ENCODE measurements around the gene TRMT61A.
"Not testable (repeated sequence)": the region's sequence is repeated elsewhere in the genome, so short reads cannot be mapped to it uniquely, and the experiment has no call there.

Gene TRMT61A

GRCh38 chr14:103523575-103523954, 5.4 kb upstream of the TRMT61A start:
- no peak for DNase-seq

DNA sequence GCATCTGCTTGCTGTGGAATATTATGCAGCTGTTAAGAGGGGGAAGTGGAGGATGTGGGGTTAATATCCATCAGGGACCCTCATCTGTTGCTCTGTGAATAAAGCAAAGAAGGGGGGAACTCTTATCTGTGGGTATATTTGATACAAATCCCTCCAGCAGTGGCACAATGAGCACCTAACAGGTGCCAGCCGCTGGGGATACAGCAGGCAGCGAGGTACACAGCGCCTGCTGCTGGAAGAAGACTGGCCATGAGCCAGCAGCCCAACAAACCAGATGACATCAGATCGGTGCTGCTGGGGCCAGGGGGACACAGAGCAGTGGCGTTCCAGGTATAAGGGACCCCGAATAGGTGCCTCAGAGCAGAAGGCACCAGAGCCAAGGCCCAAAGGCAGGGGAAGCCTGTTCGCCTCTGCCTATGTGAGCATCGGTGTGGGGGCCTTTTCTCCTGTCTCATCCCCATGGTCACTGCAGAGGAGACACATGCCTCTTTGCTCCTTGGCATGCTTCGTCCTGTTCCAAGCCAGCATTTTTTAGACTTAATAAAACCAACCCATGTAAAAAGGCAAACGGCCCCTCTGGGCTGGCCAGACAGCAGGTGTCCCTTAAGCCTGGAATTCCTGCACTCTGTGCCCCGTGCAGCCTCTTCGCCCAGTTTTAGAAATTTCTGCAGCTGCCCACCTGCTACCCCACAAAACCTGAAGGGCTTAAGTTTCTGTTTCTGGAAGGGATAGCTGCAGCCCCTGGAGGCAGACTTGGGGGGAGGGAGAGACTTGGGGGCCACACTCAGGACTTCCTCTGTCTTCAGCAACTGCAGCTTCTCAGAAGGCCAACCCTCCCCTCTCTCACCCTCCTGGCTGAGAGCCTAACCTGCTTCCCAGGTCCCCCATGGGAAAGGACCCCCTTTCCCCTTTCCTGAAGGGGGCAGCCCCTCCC, 4.7 kb upstream of the TRMT61A start:
- DNase-seq: no peak

- not testable (repeated sequence) for DNase-seq
These were observed 3.4 kb upstream of the TRMT61A start for GRCh38 chr14:103525430-103526246.

DNA sequence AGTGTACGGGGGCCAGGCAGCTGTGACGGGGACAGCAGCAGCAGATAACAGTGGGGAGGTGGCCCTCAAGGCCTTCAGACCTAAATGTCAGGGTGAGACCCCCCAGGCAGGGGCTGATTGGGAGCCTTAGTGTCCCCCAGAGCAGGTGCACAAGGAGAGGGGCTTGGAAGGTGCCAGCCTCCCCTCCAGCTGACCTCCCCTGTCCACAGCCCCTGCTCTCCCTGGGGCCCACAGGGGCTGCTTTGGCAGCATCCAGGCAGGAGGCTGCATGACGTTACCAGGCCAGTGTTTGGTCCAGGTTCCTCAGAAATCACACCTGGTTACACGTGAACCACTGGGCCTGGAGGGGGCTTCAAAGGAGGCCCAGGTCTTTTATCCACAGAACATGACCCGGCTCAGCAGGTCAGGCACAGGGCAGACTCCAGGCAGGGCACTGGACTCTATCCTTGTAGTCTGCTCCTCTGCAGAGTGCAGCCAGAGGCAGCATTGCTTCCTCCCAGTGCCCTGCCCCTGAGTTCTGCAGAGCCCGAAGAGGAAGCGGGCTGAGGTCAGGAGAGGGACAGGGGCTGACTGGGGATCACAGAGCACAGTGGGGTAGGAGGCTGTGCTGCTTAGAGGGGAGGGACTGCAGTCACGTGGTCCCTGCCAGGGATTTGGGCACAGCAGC, 2.6 kb upstream of the TRMT61A start:
- DNase-seq: no peak

DNA sequence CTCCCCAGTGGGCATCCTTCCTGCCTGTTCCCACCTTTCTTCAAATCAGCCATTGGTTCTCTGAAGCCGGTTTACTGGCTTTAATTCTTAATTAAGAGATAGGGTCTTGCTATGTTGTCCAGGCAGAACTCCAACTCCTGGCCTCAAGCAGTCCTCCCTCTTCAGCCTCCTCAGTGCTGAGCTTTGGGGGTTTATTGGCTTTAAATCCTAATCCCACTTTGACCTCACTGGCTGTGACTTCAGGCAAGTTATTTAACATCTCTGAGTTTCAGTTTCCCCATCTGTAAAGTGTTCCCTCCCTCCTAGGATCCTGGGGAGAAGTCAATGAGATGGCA, 2.1 kb upstream of the TRMT61A start:
- DNase-seq: no peak

GRCh38 chr14:103527408-103528145, 1.4 kb upstream of the TRMT61A start:
- peak; percentile 43 for DNase-seq

DNA sequence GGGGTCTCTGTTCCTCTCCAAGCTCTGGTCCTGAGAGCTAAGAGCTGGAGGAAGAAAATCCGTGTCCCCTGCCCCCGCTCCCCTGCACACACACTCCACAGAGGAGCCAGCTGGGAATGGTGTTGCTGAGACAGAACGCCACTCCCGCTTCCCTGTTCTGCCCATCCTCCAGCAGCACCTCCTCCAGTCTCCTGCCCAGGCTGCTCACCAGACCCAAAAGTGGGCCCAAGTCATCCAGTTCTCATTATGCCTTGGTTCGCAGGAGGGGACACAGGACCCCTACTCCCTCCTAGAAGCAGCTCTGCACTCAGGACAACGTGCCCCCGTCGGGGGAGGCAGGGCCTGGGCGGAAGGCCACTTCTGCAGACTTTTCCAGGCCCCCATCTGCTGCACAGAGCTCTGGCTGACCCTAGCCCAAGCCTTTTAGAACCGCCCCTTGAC, 830 bp upstream of the TRMT61A start:
- peak; percentile 56 for DNase-seq

- no peak for DNase-seq
These were observed 678 bp downstream of the TRMT61A start for GRCh38 chr14:103529383-103530365.

DNA sequence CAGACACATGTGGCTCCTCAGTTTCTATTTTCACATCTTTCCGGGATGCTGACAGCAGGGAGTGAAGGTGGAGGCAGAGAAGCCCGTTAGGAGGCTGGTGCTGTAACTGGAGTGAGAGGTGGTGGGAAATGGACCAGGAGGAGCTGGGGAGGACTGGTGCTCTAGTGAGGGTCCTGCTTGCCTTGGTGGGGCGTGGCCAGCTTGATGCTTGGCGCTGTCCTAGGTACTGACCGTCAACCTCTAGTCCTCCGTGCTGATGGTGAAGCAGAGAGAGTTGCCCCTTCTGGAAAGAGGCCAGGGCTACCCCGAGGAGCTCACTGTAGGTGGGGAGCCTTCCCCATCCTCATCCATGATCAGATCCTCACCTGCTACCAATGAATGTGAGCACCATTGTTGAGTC, 1.4 kb downstream of the TRMT61A start:
- peak; percentile 59 for DNase-seq

DNA sequence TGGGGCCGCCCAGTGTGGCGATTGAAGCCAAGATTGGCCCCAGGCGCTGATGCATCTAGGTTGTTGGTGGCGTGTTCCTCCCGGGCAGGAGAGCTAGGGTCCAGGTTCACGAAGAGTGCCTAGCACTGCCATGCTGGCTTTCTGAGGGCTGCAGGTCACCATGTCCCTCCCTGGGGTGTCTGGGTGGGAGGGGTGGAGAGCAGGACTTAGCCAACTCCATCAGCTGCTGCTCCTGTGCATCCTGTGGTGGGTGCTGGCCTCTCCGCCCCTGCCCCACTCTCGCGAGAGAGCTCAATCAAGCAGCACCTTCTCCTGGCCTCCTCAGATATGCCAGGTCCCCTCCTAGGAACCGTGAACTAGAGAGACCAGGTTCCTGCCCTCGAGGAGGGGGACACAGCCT, 1.8 kb downstream of the TRMT61A start:
- DNase-seq: no peak

DNA sequence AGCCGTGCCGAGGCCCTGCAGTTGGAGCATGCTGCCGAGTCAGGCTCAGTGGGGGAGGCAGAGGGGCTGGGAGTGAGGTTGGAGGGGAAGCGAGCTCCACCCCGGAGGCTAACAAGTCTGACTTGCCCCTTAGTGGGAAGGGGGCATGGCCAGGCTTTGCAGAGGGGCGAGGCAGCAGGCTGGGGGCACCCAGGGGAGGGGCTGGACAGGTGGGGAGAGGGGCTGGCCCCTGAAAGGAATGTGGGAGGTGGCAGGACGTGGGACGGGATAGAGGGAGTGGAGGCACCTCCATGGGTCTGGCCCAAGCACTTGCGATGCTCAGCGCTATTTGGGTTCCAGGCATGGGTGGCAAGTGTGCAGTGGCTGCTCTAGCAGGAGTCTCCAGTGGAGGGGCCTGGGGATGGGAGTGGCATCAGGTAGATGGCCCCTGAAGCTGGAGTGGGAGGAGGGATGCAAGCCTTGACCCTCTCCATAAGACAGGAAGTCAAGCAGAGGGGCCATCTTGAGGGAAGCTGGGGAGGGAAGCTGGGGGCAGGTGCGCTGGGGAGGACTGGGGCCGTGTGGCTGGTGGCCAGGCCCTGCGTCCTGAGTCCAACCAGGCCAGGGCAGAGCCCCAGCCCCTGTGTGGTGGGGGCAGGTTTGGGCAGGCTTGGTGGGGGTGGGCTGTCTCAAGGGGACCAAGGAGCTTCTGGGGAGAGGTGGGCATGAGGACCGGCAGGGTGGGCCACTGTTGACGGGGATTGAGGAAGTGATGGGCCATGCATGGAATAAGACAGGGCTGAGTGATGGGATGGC, 2.6 kb downstream of the TRMT61A start:
- no peak for DNase-seq

GRCh38 chr14:103532216-103533136, 3.5 kb downstream of the TRMT61A start:
- no peak for DNase-seq

DNA sequence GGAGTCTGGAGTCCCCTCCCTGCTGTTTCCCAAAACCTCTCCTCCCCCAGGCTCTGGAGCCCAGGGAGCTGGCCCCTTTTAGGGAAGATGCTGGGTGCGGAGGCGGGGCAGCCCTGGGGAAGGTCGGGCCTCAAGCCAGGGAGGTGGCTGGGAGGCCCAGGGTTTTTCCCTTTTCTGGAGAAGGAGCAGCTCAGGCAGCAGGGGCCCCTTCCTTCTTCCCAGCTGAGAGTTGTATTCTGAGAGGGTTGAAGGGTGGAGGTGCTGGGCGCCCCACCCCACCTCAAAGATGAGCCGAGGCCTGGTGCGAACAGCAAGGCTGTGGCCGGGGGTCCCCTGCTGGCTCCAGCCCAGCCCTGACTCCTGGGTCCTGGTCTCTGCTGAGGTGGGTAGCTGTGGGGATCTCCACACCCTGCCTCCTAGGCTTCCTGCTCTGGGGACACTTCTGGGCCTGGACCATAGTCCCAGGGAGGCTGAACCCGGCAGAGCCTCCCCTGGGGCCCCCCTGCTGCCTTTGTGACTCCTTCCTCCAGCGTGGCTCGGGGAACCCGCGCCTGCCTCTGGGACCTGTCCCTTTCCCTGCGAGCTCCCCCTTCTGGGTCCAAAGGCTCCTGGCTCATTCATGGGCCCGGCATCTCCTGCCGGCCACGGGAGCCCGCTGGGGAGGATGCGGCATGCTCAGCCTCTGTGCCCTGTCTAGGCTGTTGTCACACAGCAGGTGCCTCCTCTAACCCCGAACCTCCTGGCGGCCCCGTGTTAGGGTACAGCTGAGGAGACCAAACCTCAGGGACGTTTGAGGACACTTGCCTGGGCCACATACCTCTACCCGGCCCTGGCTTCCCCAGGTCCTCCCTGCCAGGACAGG, 4.4 kb downstream of the TRMT61A start:
- no peak for DNase-seq

GRCh38 chr14:103533999-103534575, 5.1 kb downstream of the TRMT61A start:
- DNase-seq: no peak

- DNase-seq: no peak
These were observed 5.6 kb downstream of the TRMT61A start for GRCh38 chr14:103534576-103535061.

DNA sequence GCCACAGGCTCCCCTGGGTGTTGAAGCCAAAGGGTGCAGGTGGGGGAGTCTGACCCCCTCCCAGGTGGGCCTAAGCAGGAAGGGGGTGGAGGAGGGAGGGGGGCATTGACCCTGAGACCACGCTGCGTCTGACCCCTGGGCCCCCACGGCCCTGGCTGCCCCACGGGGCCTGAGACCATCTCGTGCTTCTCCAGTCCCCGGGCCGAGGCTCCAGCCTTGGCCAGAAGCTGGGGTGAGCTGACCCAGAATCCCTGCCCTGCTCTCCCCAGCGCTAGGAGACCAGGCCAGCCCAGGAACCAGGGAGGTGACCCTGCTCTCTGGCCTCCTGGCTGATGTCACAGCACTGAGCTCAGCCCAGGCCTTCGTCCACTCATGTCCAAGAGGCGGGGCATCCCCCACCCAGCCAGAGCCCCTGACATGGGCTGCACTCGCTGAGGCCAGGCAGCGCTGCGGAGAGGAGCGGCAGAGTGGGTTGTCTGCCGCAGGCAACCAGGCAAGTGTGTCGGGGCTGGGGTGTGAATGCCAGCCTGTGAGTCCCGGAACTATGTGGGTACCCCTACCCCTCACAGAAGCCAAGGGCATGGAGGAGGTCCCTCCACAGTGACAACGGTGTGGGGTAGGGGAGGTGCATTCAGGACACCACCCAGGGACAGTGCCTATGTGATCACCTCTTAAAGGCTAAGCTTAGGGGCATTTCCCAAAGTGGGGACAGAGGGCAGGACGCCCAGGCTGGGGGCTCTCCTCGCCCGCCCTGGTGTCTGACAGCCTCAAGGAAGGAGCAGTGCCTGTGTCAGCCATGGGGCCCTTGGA, 6.3 kb downstream of the TRMT61A start:
- DNase-seq: no peak

Data from right forelimb (tissue), 1 donor.